Measurements from ENCODE around the gene PHKA2. TPM values are rescaled to one million over a fixed set of nuclear protein-coding genes. Genes with fewer than 3 reads are reported as not detected.

PHKA2 gene
- total RNA-seq, 4 donors from 2014 or later = 18.0 to 32.7 (median 26.6) TPM

GRCh38 chrX:19003756-19004155 lies 19.8 kb upstream of the PHKA2 start:
- H3K4me3 ChIP-seq = no peak overlapping the region
- DNase-seq (ENCODE audit: low spot score in 2 of 2) = no peak
- H3K9me3 ChIP-seq = no peaks in the 10 kb centered on the region
- no peak for TF ChIP-seq POLR2A (IDR thresholded peaks at IDR 0.05)
- no peak for TF ChIP-seq EP300 (IDR thresholded peaks at IDR 0.05)
- no peak for TF ChIP-seq CTCF (IDR thresholded peaks at IDR 0.05)
- H3K27ac ChIP-seq = no peak overlapping the region
- no peaks in the 10 kb centered on the region for H3K4me1 ChIP-seq
- H3K36me3 ChIP-seq = no peaks in the 10 kb centered on the region
- no peaks in the 10 kb centered on the region for H3K27me3 ChIP-seq
- 83 to 98% methylated on average over 5 of the region's 5 CpGs for WGBS, 2 donors

- Histone ChIP-seq H3K36me3 (no peaks in the 10 kb centered on the region), H3K4me1 (no peaks in the 10 kb centered on the region), H3K4me3 (no peak overlapping the region), H3K27me3 (no peaks in the 10 kb centered on the region), H3K9me3 (no peaks in the 10 kb centered on the region), H3K27ac (no peak overlapping the region)
- WGBS, 2 donors = 73 to 79% methylated on average over 1 of the region's 1 CpG
- DNase-seq (ENCODE audit: low spot score in 2 of 2) = no peak
- TF ChIP-seq EP300 (IDR thresholded peaks at IDR 0.05) = no peak
- TF ChIP-seq POLR2A (IDR thresholded peaks at IDR 0.05) = no peak
- TF ChIP-seq CTCF (IDR thresholded peaks at IDR 0.05) = no peak
These were observed 14.7 kb upstream of the PHKA2 start for GRCh38 chrX:18998653-18999052.

GRCh38 chrX:18997916-18998315 lies 14.0 kb upstream of the PHKA2 start:
- H3K9me3 ChIP-seq = no peaks in the 10 kb centered on the region
- no peaks in the 10 kb centered on the region for H3K4me1 ChIP-seq
- WGBS, 2 donors = 55 to 89% methylated on average over 4 of the region's 4 CpGs
- no peak for TF ChIP-seq POLR2A (IDR thresholded peaks at IDR 0.05)
- no peaks in the 10 kb centered on the region for H3K36me3 ChIP-seq
- H3K4me3 ChIP-seq = no peak overlapping the region
- H3K27me3 ChIP-seq = no peaks in the 10 kb centered on the region
- H3K27ac ChIP-seq = no peak overlapping the region
- no peak for DNase-seq (ENCODE audit: low spot score in 2 of 2)

- H3K27ac ChIP-seq = no peak overlapping the region
- H3K4me3 ChIP-seq = no peak overlapping the region
- no peaks in the 10 kb centered on the region for H3K4me1 ChIP-seq
- no peak for DNase-seq (ENCODE audit: low spot score in 2 of 2)
- H3K36me3 ChIP-seq = no peaks in the 10 kb centered on the region
- no peak for TF ChIP-seq CTCF (IDR thresholded peaks at IDR 0.05)
- no peak for TF ChIP-seq EP300 (IDR thresholded peaks at IDR 0.05)
- no peak for TF ChIP-seq POLR2A (IDR thresholded peaks at IDR 0.05)
- no peaks in the 10 kb centered on the region for H3K27me3 ChIP-seq
- no peaks in the 10 kb centered on the region for H3K9me3 ChIP-seq
These were observed 12.6 kb upstream of the PHKA2 start for GRCh38 chrX:18996536-18996935.

- H3K4me3 ChIP-seq = no peak overlapping the region
- H3K27me3 ChIP-seq = no peaks in the 10 kb centered on the region
- H3K9me3 ChIP-seq = no peaks in the 10 kb centered on the region
- no peaks in the 10 kb centered on the region for H3K4me1 ChIP-seq
- no peak overlapping the region for H3K27ac ChIP-seq
- TF ChIP-seq EP300 (IDR thresholded peaks at IDR 0.05) (no peak), POLR2A (IDR thresholded peaks at IDR 0.05) (no peak), CTCF (IDR thresholded peaks at IDR 0.05) (no peak)
- 47 to 52% methylated on average over 3 of the region's 3 CpGs for WGBS, 2 donors
- no peak for DNase-seq (ENCODE audit: low spot score in 2 of 2)
- no peaks in the 10 kb centered on the region for H3K36me3 ChIP-seq
These were observed 11.3 kb upstream of the PHKA2 start for GRCh38 chrX:18995221-18995620.

GRCh38 chrX:18994713-18995112 lies 10.8 kb upstream of the PHKA2 start:
- no peaks in the 10 kb centered on the region for H3K4me1 ChIP-seq
- no peak overlapping the region for H3K4me3 ChIP-seq
- WGBS, 2 donors = 78 to 85% methylated on average over 3 of the region's 3 CpGs
- H3K36me3 ChIP-seq = no peaks in the 10 kb centered on the region
- TF ChIP-seq POLR2A (IDR thresholded peaks at IDR 0.05) (no peak), EP300 (IDR thresholded peaks at IDR 0.05) (no peak), CTCF (IDR thresholded peaks at IDR 0.05) (no peak)
- no peak for DNase-seq (ENCODE audit: low spot score in 2 of 2)
- no peak overlapping the region for H3K27ac ChIP-seq
- no peaks in the 10 kb centered on the region for H3K9me3 ChIP-seq
- H3K27me3 ChIP-seq = no peaks in the 10 kb centered on the region
